Liver (tissue), 9 donors: ENCODE results near the gene INPP5J. TPM values are rescaled to one million over a fixed set of nuclear protein-coding genes. Genes with fewer than 3 reads are reported as not detected.

Experiments
- DNase-seq: peaks from one replicate; pipeline ENCODE4 v3.0.0-alpha.2; 2017; ENCODE audit warnings: low spot score
- H3K27ac ChIP-seq, 2 donors: one replicate each; pipeline ENCODE4 v1.7.0; 2013; ENCODE audit warnings: inconsistent platforms in 2 of 2, low read length in 2 of 2, control low read depth in 1 of 2, low read depth in 1 of 2, mild to moderate bottlenecking in 1 of 2
- H3K27me3 ChIP-seq, 4 donors: one replicate each; pipeline versions ENCODE4 v1.6.1 to v1.7.0; 2013; ENCODE audit warnings: low read length in 3 of 4, inconsistent platforms in 1 of 4, mild to moderate bottlenecking in 1 of 4, moderate library complexity in 1 of 4; ENCODE audit not compliant: control insufficient read depth in 4 of 4, insufficient read depth in 4 of 4
- H3K36me3 ChIP-seq, 4 donors: one replicate each; pipeline versions ENCODE4 v1.6.1 to v1.7.0; 2013; ENCODE audit warnings: low read length in 3 of 4, mild to moderate bottlenecking in 3 of 4, low read depth in 1 of 4, moderate library complexity in 1 of 4; ENCODE audit not compliant: control insufficient read depth in 4 of 4, insufficient read depth in 3 of 4
- H3K4me1 ChIP-seq, 4 donors: one replicate each; pipeline versions ENCODE4 v1.6.1 to v1.7.0; 2013; ENCODE audit warnings: low read length in 3 of 4, mild to moderate bottlenecking in 3 of 4, moderate library complexity in 1 of 4; ENCODE audit not compliant: control insufficient read depth in 4 of 4, insufficient read depth in 4 of 4
- H3K4me3 ChIP-seq, 3 donors: one replicate each; pipeline versions ENCODE4 v1.6.1 to v1.7.0; 2013; ENCODE audit warnings: low read length in 3 of 3, control low read depth in 1 of 3, low read depth in 1 of 3, mild to moderate bottlenecking in 1 of 3
- H3K9ac ChIP-seq, 2 donors: one replicate each; pipeline ENCODE4 v1.7.0; 2013; ENCODE audit warnings: low read length in 2 of 2, mild to moderate bottlenecking in 2 of 2, moderate library complexity in 2 of 2, control low read depth in 1 of 2, low read depth in 1 of 2
- H3K9me3 ChIP-seq, 4 donors: one replicate each; pipeline versions ENCODE4 v1.6.1 to v1.7.0; 2013; ENCODE audit warnings: low read length in 3 of 4; ENCODE audit not compliant: control insufficient read depth in 4 of 4
- EGR1 ChIP-seq, 2 donors: IDR thresholded peaks; 2 replicates each; pipeline ENCODE4 v1.6.1; 2016 to 2018; ENCODE audit warnings: antibody characterized with exemption in 2 of 2, low read depth in 2 of 2
- FOXA1 ChIP-seq: IDR thresholded peaks from 2 replicates; pipeline ENCODE4 v1.6.1; 2016; ENCODE audit warnings: antibody characterized with exemption
- HNF4G ChIP-seq: IDR thresholded peaks from 2 replicates; pipeline ENCODE4 v1.6.1; 2016; ENCODE audit warnings: antibody characterized with exemption
- JUND ChIP-seq, 2 donors: IDR thresholded peaks; 2 replicates each; pipeline ENCODE4 v1.6.1; 2016; ENCODE audit warnings: antibody characterized with exemption in 2 of 2
- NR2F2 ChIP-seq: IDR thresholded peaks from 2 replicates; pipeline ENCODE4 v1.6.1; 2016; ENCODE audit warnings: antibody characterized with exemption
- RXRA ChIP-seq, 2 donors: IDR thresholded peaks; 2 replicates each; pipeline ENCODE4 v1.6.1; 2017 to 2018; ENCODE audit warnings: antibody characterized with exemption in 2 of 2, mild to moderate bottlenecking in 1 of 2
- YY1 ChIP-seq: IDR thresholded peaks from 2 replicates; pipeline ENCODE4 v1.6.1; 2016; ENCODE audit warnings: antibody characterized with exemption, mild to moderate bottlenecking
- WGBS: extraction: QIAGEN DNeasy Blood & Tissue Kit; methylation state at CpG from one replicate; pipeline ENCODE4 v1.1.7; 2013; 5-methylcytosine and 5-hydroxymethylcytosine counted together
- polyA plus RNA-seq, 2 donors: library from polyadenylated mRNA; stranded (reverse) in 1 of 2; unstranded in 1 of 2; fragments of 200-250 nt in 1 of 2; fragments of >200 nt in 1 of 2; fragmentation: Nextera tagmentation in 1 of 2; extraction: Ambion mirVana in 1 of 2; gene quantifications; one replicate each; pipeline versions ENCODE4 v1.2.1 to v1.2.3, GENCODE V29; 2013 to 2015
- total RNA-seq, 2 donors: library from RNA; depleted of rRNA; stranded (reverse); fragments of >200 nt; gene quantifications; one replicate each; pipeline ENCODE4 v1.2.3, GENCODE V29; 2014
- TF ChIP-seq, protein P1 (sequence below): IDR thresholded peaks from 2 replicates; pipeline ENCODE4 v1.6.1; 2016; ENCODE audit warnings: antibody characterized with exemption
- TF ChIP-seq, protein P2 (sequence below): IDR thresholded peaks from 2 replicates; pipeline ENCODE4 v1.6.1; 2016; ENCODE audit warnings: antibody characterized with exemption, mild to moderate bottlenecking
- TF ChIP-seq, protein P3 (sequence below): fragments of 150-350 bp; IDR thresholded peaks from 2 replicates; pipeline ENCODE4 v1.5.1; 2017; ENCODE audit warnings: improper control_type of control experiment, low read depth, low read length; ENCODE audit not compliant: missing input control
- TF ChIP-seq, protein P4 (sequence below): IDR thresholded peaks from 2 replicates; pipeline ENCODE4 v1.6.1; 2016; ENCODE audit warnings: antibody characterized with exemption
- donor health status: healthy.
- donor health status: healthy.
- donor health status: healthy.
- donor health status: healthy.
- donor health status: healthy.

The INPP5J gene
- total and polyA plus RNA-seq, 4 donors = 0.06 to 0.17 (median 0.11) TPM

DNA sequence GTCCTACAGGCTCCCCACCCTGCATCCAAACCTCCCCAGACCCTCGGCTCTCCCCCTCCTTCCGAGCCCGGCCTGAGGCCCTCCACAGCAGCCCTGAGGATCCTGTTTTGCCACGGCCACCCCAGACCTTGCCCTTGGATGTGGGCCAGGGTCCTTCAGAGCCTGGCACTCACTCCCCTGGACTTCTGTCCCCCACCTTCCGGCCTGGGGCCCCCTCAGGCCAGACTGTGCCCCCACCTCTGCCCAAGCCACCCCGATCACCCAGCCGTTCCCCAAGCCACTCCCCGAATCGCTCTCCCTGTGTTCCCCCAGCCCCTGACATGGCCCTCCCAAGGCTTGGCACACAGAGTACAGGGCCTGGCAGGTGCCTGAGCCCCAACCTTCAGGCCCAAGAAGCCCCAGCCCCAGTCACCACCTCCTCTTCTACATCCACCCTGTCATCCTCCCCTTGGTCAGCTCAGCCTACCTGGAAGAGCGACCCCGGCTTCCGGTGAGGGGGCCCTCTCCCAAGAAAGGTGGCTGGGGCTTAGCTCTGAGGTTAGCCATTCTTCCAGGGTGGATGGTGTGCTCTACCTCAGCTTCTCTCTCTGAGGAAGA lies 2.9 kb downstream of the INPP5J start:
- H3K4me1 ChIP-seq = peaks cover 0 to 9% (median 3%) of the 10 kb centered on the region in 4 donors
- WGBS = 86% methylated on average over 12 of the region's 12 CpGs
- no peak overlapping the region for H3K4me3 ChIP-seq
- TF ChIP-seq, protein P1, sequence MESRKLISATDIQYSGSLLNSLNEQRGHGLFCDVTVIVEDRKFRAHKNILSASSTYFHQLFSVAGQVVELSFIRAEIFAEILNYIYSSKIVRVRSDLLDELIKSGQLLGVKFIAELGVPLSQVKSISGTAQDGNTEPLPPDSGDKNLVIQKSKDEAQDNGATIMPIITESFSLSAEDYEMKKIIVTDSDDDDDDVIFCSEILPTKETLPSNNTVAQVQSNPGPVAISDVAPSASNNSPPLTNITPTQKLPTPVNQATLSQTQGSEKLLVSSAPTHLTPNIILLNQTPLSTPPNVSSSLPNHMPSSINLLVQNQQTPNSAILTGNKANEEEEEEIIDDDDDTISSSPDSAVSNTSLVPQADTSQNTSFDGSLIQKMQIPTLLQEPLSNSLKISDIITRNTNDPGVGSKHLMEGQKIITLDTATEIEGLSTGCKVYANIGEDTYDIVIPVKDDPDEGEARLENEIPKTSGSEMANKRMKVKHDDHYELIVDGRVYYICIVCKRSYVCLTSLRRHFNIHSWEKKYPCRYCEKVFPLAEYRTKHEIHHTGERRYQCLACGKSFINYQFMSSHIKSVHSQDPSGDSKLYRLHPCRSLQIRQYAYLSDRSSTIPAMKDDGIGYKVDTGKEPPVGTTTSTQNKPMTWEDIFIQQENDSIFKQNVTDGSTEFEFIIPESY = no peak
- TF ChIP-seq, protein P2, sequence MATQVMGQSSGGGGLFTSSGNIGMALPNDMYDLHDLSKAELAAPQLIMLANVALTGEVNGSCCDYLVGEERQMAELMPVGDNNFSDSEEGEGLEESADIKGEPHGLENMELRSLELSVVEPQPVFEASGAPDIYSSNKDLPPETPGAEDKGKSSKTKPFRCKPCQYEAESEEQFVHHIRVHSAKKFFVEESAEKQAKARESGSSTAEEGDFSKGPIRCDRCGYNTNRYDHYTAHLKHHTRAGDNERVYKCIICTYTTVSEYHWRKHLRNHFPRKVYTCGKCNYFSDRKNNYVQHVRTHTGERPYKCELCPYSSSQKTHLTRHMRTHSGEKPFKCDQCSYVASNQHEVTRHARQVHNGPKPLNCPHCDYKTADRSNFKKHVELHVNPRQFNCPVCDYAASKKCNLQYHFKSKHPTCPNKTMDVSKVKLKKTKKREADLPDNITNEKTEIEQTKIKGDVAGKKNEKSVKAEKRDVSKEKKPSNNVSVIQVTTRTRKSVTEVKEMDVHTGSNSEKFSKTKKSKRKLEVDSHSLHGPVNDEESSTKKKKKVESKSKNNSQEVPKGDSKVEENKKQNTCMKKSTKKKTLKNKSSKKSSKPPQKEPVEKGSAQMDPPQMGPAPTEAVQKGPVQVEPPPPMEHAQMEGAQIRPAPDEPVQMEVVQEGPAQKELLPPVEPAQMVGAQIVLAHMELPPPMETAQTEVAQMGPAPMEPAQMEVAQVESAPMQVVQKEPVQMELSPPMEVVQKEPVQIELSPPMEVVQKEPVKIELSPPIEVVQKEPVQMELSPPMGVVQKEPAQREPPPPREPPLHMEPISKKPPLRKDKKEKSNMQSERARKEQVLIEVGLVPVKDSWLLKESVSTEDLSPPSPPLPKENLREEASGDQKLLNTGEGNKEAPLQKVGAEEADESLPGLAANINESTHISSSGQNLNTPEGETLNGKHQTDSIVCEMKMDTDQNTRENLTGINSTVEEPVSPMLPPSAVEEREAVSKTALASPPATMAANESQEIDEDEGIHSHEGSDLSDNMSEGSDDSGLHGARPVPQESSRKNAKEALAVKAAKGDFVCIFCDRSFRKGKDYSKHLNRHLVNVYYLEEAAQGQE = no peak
- TF ChIP-seq NR2F2 (no peak), YY1 (no peak), HNF4G (no peak)
- TF ChIP-seq, protein P3, sequence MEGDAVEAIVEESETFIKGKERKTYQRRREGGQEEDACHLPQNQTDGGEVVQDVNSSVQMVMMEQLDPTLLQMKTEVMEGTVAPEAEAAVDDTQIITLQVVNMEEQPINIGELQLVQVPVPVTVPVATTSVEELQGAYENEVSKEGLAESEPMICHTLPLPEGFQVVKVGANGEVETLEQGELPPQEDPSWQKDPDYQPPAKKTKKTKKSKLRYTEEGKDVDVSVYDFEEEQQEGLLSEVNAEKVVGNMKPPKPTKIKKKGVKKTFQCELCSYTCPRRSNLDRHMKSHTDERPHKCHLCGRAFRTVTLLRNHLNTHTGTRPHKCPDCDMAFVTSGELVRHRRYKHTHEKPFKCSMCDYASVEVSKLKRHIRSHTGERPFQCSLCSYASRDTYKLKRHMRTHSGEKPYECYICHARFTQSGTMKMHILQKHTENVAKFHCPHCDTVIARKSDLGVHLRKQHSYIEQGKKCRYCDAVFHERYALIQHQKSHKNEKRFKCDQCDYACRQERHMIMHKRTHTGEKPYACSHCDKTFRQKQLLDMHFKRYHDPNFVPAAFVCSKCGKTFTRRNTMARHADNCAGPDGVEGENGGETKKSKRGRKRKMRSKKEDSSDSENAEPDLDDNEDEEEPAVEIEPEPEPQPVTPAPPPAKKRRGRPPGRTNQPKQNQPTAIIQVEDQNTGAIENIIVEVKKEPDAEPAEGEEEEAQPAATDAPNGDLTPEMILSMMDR = no peak
- no peaks in the 10 kb centered on the region for H3K36me3 ChIP-seq
- H3K27ac ChIP-seq = no peak overlapping the region
- no peaks in the 10 kb centered on the region for H3K9me3 ChIP-seq
- H3K27me3 ChIP-seq = no peaks in the 10 kb centered on the region
- DNase-seq = no peak
- no peak overlapping the region for H3K9ac ChIP-seq

DNA sequence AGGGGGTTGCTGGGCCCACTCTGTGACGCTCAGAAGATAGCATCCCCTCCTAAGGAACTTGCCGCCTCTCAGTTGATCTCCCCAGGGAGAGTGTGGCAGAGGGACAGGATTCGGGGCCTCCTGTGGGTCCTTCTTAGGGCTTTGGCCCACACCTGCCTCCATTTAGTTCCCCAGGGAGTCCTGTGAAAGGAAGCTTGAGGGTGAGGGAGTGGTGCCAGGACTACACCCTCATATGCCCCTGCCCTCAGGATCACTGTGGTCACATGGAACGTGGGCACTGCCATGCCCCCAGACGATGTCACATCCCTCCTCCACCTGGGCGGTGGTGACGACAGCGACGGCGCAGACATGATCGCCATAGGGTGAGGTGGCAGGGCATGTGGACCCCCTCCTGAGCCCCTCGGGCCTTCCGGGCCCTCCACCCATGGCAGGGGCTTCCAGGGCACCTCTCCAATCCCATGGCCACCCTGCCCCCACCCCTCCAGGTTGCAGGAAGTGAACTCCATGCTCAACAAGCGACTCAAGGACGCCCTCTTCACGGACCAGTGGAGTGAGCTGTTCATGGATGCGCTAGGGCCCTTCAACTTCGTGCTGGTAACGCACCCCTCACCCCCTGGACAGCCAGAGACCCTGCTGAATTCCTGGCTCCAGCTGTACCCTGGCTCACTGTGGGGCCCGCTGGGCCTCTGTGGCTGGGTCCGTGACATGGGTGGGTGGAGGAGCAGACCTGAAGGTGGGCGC lies 3.5 kb downstream of the INPP5J start:
- H3K9ac ChIP-seq = no peak overlapping the region
- TF ChIP-seq EGR1 (IDR thresholded peaks at IDR 0.05; ENCODE audit: low read depth in 2 of 2) (no peak), FOXA1 (no peak), JUND (IDR thresholded peaks at IDR 0.05) (no peak), HNF4G (no peak), RXRA (IDR thresholded peaks at IDR 0.05) (no peak)
- TF ChIP-seq, protein P4, sequence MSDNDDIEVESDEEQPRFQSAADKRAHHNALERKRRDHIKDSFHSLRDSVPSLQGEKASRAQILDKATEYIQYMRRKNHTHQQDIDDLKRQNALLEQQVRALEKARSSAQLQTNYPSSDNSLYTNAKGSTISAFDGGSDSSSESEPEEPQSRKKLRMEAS = no peak
- TF ChIP-seq, protein P1 = no peak
- TF ChIP-seq, protein P2 = no peak
- TF ChIP-seq, protein P3 = no peak
- peaks cover 0 to 9% (median 3%) of the 10 kb centered on the region in 4 donors for H3K4me1 ChIP-seq
- no peaks in the 10 kb centered on the region for H3K9me3 ChIP-seq
- H3K27me3 ChIP-seq = no peaks in the 10 kb centered on the region
- H3K27ac ChIP-seq = no peak overlapping the region
- H3K36me3 ChIP-seq = no peaks in the 10 kb centered on the region
- WGBS = 91% methylated on average over 22 of the region's 22 CpGs
- no peak for DNase-seq
- no peak overlapping the region for H3K4me3 ChIP-seq
